K562 (cell line): Measurements from ENCODE around the gene TK1. TPM values are rescaled to one million over a fixed set of nuclear protein-coding genes. Genes with fewer than 3 reads are reported as not detected.

Source experiments
- ATAC-seq: fragments of 200-7000 bp; cut with Tn5 transposase; 3 replicates; pipeline ENCODE4 v1.9.1; 2020; ENCODE audit warnings: moderate library complexity
- BruUV-seq: library from RNA; stranded (reverse); fragments of 400-500 nt; replicated peaks from 2 replicates; lab custom pipeline; 2021; lab: Mats Ljungman, UMichigan
- CTCF ChIA-PET: fragments of 300-600 bp; formaldehyde crosslinking; extraction: SDS; loops from one replicate; lab custom pipeline; 2021; ENCODE audit warnings: low intra/inter-chr PET ratio; lab: Yijun Ruan, JAX
- POLR2A ChIA-PET: fragments of 300-600, 350-650 bp; sonication (Branson Sonifier 250); formaldehyde crosslinking; extraction: SDS; loops from one replicate; lab custom pipeline; 2021; ENCODE audit warnings: antibody characterized with exemption, inconsistent platforms; lab: Yijun Ruan, JAX
- DNase-seq, 4 experiments: peaks; one replicate each; pipeline versions ENCODE4 v3.0.0 to v3.0.0-alpha.2; 2011 to 2018; ENCODE audit warnings: low spot score in 3 of 4, mixed read lengths in 3 of 4; ENCODE audit errors: extremely low read depth in 1 of 4
- FAIRE-seq: peaks from 2 replicates; lab custom pipeline; 2011; peaks lifted over from hg19 to GRCh38; lab: Jason Lieb, UNC
- H2AFZ ChIP-seq: 2 replicates; pipeline ENCODE4 v1.6.0; 2011; ENCODE audit warnings: low read depth, low read length, control low read depth, inconsistent platforms
- H3K27ac ChIP-seq: fragments of 200-600 bp; 3 replicates; pipeline ENCODE4 v1.8.0; 2011; ENCODE audit warnings: low read depth, mild to moderate bottlenecking, control low read depth, inconsistent platforms, low read length, moderate library complexity, mixed read lengths; ENCODE audit errors: extremely low read depth
- H3K27me3 ChIP-seq, 2 experiments: fragments of 300-600 bp in 1 of 2; 2 replicates in 1 of 2; 3 replicates in 1 of 2; pipeline versions ENCODE4 v1.6.0 to v1.8.0; 2011; ENCODE audit warnings: inconsistent platforms in 2 of 2, low read length in 2 of 2, mild to moderate bottlenecking in 1 of 2, mixed read lengths in 1 of 2, moderate library complexity in 1 of 2; ENCODE audit not compliant: control insufficient read depth in 2 of 2, insufficient read depth in 2 of 2
- H3K36me3 ChIP-seq: fragments of 300-600 bp; 3 replicates; pipeline ENCODE4 v1.8.0; 2011; ENCODE audit warnings: mild to moderate bottlenecking, low read length, inconsistent platforms; ENCODE audit not compliant: control insufficient read depth, insufficient read depth
- H3K4me1 ChIP-seq, 2 experiments: fragments of 200-600 bp in 1 of 2; replicated peaks in 1 of 2; 2 replicates in 1 of 2; 3 replicates in 1 of 2; pipeline versions ENCODE4 v1.5.1 to v1.8.0; 2011; ENCODE audit warnings: inconsistent platforms in 2 of 2, low read length in 2 of 2, mild to moderate bottlenecking in 1 of 2, mixed read lengths in 1 of 2, moderate library complexity in 1 of 2; ENCODE audit not compliant: control insufficient read depth in 2 of 2, insufficient read depth in 2 of 2
- H3K4me2 ChIP-seq: 2 replicates; pipeline ENCODE4 v1.6.1; 2011; ENCODE audit warnings: low read length, control low read depth, inconsistent platforms, mixed read lengths; ENCODE audit not compliant: insufficient read depth
- H3K4me3 ChIP-seq: fragments of 200-600 bp; sonication (generic), shearing (Covaris generic); 2 replicates; pipeline ENCODE4 v1.5.1; 2016; ENCODE audit warnings: control low read depth, inconsistent platforms
- H3K79me2 ChIP-seq: fragments of 200-600 bp; 3 replicates; pipeline ENCODE4 v1.8.0; 2011; ENCODE audit warnings: low read length, inconsistent platforms; ENCODE audit not compliant: control insufficient read depth, insufficient read depth
- H3K9ac ChIP-seq, 2 experiments: 2 replicates each; pipeline versions ENCODE4 v1.6.0 to v1.6.1; 2011; ENCODE audit warnings: low read depth in 2 of 2, low read length in 2 of 2, control low read depth in 1 of 2, inconsistent platforms in 1 of 2, mild to moderate bottlenecking in 1 of 2, mixed read lengths in 1 of 2; ENCODE audit not compliant: insufficient read depth in 1 of 2
- H3K9me1 ChIP-seq: one replicate; pipeline ENCODE4 v1.6.0; 2011; ENCODE audit warnings: inconsistent platforms, mild to moderate bottlenecking, low read length, moderate library complexity; ENCODE audit not compliant: control insufficient read depth, insufficient read depth
- H3K9me3 ChIP-seq: replicated peaks from 2 replicates; pipeline ENCODE4 v1.5.1; 2011; ENCODE audit warnings: low read depth, low read length, inconsistent platforms; ENCODE audit not compliant: control insufficient read depth, insufficient read depth
- H4K20me1 ChIP-seq: replicated peaks from 2 replicates; pipeline ENCODE4 v1.6.1; 2011; ENCODE audit warnings: low read length, inconsistent platforms, mixed read lengths; ENCODE audit not compliant: control insufficient read depth, insufficient read depth
- E2F8 ChIP-seq: fragments of 450-650 bp; IDR thresholded peaks from 2 replicates; pipeline ENCODE4 v1.7.1; 2018; ENCODE audit warnings: mild to moderate bottlenecking, low read depth; ENCODE audit not compliant: partially characterized antibody
- ERF ChIP-seq: fragments of 450-650 bp; formaldehyde crosslinking; IDR thresholded peaks from 2 replicates; pipeline ENCODE4 v1.4.0; 2020; ENCODE audit warnings: mild to moderate bottlenecking, mixed read lengths
- FOXA1 ChIP-seq: fragments of 450-650 bp; IDR thresholded peaks from 2 replicates; pipeline ENCODE4 v1.6.1; 2016; ENCODE audit warnings: mild to moderate bottlenecking, borderline replicate concordance
- KAT2B ChIP-seq: IDR thresholded peaks from one replicate; pipeline ENCODE4 v1.6.1; 2012; ENCODE audit warnings: low read depth, mild to moderate bottlenecking, control low read depth, inconsistent platforms, low read length, moderate library complexity
- MCM3 ChIP-seq: fragments of 450-650 bp; IDR thresholded peaks from 2 replicates; pipeline ENCODE4 v1.6.1; 2016
- MEF2A ChIP-seq: IDR thresholded peaks from 2 replicates; pipeline ENCODE4 v1.6.1; 2011; ENCODE audit warnings: low read depth, mild to moderate bottlenecking, low read length, moderate library complexity; ENCODE audit not compliant: control insufficient read depth
- PRMT5 ChIP-seq: sonication (generic); formaldehyde crosslinking; IDR thresholded peaks from 2 replicates; pipeline ENCODE4 v1.5.0; 2020; ENCODE audit warnings: missing genetic modification reagents
- RREB1 ChIP-seq: fragments of 250-450 bp; sonication (Bioruptor Pico); IDR thresholded peaks from 2 replicates; pipeline ENCODE4 v1.4.0; 2020
- SMARCC2 ChIP-seq: fragments of 450-650 bp; IDR thresholded peaks from 2 replicates; pipeline ENCODE4 v1.6.1; 2017; ENCODE audit warnings: antibody characterized with exemption, moderate library complexity, mild to moderate bottlenecking, low read depth
- THAP7 ChIP-seq: fragments of 250-450 bp; sonication (Bioruptor Pico); IDR thresholded peaks from 2 replicates; pipeline ENCODE4 v1.5.0; 2021
- USF2 ChIP-seq: sonication (generic); formaldehyde crosslinking; IDR thresholded peaks from 2 replicates; pipeline ENCODE4 v1.5.0; 2020; ENCODE audit warnings: missing genetic modification reagents
- ZNF146 ChIP-seq: IDR thresholded peaks from one replicate; pipeline ENCODE4 v1.6.1; 2018; ENCODE audit warnings: missing compliant biosample characterization; ENCODE audit not compliant: unreplicated experiment
- ZNF224 ChIP-seq: sonication (generic); formaldehyde crosslinking; IDR thresholded peaks from 2 replicates; pipeline ENCODE4 v1.8.0; 2022; ENCODE audit warnings: mild to moderate bottlenecking, missing genetic modification reagents
- WGBS: fragments of 100-300 bp; shearing (Covaris generic); methylation state at CpG from one replicate; pipeline ENCODE4 v1.1.6; 2016; ENCODE audit warnings: low coverage, mixed read lengths; ENCODE audit not compliant: insufficient coverage; ENCODE audit errors: missing lambda C conversion rate; 5-methylcytosine and 5-hydroxymethylcytosine counted together
- in situ Hi-C: fragments of 300-500 bp; cut with MboI; formaldehyde crosslinking; loops from 4 replicates; pipeline ENCODE4 v1.15.0; 2018; ENCODE audit warnings: inconsistent platforms, mixed read lengths
- intact Hi-C: fragments of 100-400 bp; cut with micrococcal nuclease; formaldehyde crosslinking; loops from 2 replicates; pipeline ENCODE4 v1.14.2; 2022
- polyA plus RNA-seq, 8 experiments: library from polyadenylated mRNA; depleted of rRNA in 4 of 8; stranded (reverse) in 5 of 8; unstranded in 3 of 8; fragments of >200 nt; fragmentation: Nextera tagmentation in 2 of 8; fragmentation: Illumina TruSeq in 1 of 8; extraction: Ambion mirVana in 2 of 8; extraction: Trizol in 1 of 8; gene quantifications; 2 replicates each; pipeline versions ENCODE4 v1.2.1 to v1.2.3, GENCODE V29; 2011 to 2014; ENCODE audit warnings: inconsistent platforms in 1 of 8, missing spikeins in 1 of 8
- total RNA-seq, 7 experiments: library from RNA; depleted of rRNA in 6 of 7; stranded (reverse); fragments of >200 nt in 6 of 7; fragmentation: Illumina TruSeq in 2 of 7; extraction: Trizol in 2 of 7; gene quantifications; 2 replicates each; pipeline versions ENCODE4 v1.2.1 to v1.2.3, GENCODE V29; 2011 to 2021; ENCODE audit warnings: low replicate concordance in 1 of 7

The TK1 gene
- total and polyA plus RNA-seq, 9 of the 15 experiments (the other 6 are each of a cell fraction or from before 2014, with no cell fraction given): 8.4 to 280 (median 103) TPM

GRCh38 chr17:78200451-78200850 lies 13.6 kb upstream of the TK1 start:
- no peak overlapping the region for H2AFZ ChIP-seq
- intact Hi-C loops (no loop called here), in situ Hi-C loops (no loop called here)
- DNase-seq (no peak), ATAC-seq (no peak), FAIRE-seq (no peak)
- POLR2A ChIA-PET: interaction anchor here (0.7 to 5.5 kb wide), 3 partner anchors 13 to 50 kb away, joined by 3 to 29 read pairs (median 3); partner anchors contain the start of genes AFMID and TK1
- peaks cover 0 to 7% of the 10 kb centered on the region in 2 experiments; a peak in 2 of 5 replicates for H3K4me1 ChIP-seq
- no peaks in the 10 kb centered on the region for H4K20me1 ChIP-seq
- CTCF ChIA-PET: no interaction called here
- BruUV-seq: no TSS peak
- H3K4me3 ChIP-seq: no peak overlapping the region
- 92% methylated on average over 6 of the region's 6 CpGs for WGBS
- H3K4me2 ChIP-seq: no peak overlapping the region
- H3K9me1 ChIP-seq: peaks cover 8% of the 10 kb centered on the region
- H3K79me2 ChIP-seq: no peaks in the 10 kb centered on the region
- no peaks in the 10 kb centered on the region for H3K27me3 ChIP-seq
- H3K9ac ChIP-seq: no peak overlapping the region
- H3K36me3 ChIP-seq: peaks cover 74% of the 10 kb centered on the region; the same call in 2 of the 3 replicates
- H3K9me3 ChIP-seq: no peaks in the 10 kb centered on the region
- H3K27ac ChIP-seq: no peak overlapping the region
- no peak for TF ChIP-seq KAT2B
- no peak for TF ChIP-seq USF2 (CRISPR knock-in tag)
- no peak for TF ChIP-seq PRMT5 (CRISPR knock-in tag)
- TF ChIP-seq ZNF146 (CRISPR knock-in tag): no peak
- TF ChIP-seq E2F8: no peak
- TF ChIP-seq FOXA1: no peak
- no peak for TF ChIP-seq ERF
- TF ChIP-seq THAP7: no peak
- TF ChIP-seq MEF2A: no peak
- no peak for TF ChIP-seq RREB1 (CRISPR knock-in tag)
- TF ChIP-seq MCM3: no peak
- no peak for TF ChIP-seq ZNF224 (CRISPR knock-in tag)
- TF ChIP-seq SMARCC2: no peak
